Keratinocyte (primary cell): ENCODE measurements around the gene RHOB. TPM values are rescaled to one million over a fixed set of nuclear protein-coding genes. Genes with fewer than 3 reads are reported as not detected.
A peak's percentile ranks its signal among the peaks of the same experiment; 100 is the strongest.

Experiments
- DNase-seq: peaks from one replicate; pipeline ENCODE4 v3.0.0-alpha.2; 2011; ENCODE audit warnings: low read depth, missing footprints, low spot score
- FAIRE-seq: peaks from 2 replicates; lab custom pipeline; 2011; peaks lifted over from hg19 to GRCh38; lab: Jason Lieb, UNC
- H2AFZ ChIP-seq: 2 replicates; pipeline ENCODE4 v1.6.0; 2012; ENCODE audit warnings: low read length, control low read depth, inconsistent platforms; ENCODE audit not compliant: control insufficient read depth
- H3K27ac ChIP-seq: 2 replicates; pipeline ENCODE4 v1.5.1; 2011; ENCODE audit warnings: low read length; ENCODE audit not compliant: control insufficient read depth, insufficient read depth
- H3K27me3 ChIP-seq: 3 replicates; pipeline ENCODE4 v1.6.0; 2011; ENCODE audit warnings: low read length; ENCODE audit not compliant: control insufficient read depth, insufficient read depth; ENCODE audit errors: extremely low read depth
- H3K36me3 ChIP-seq, 2 experiments: 2 replicates in 1 of 2; 3 replicates in 1 of 2; pipeline ENCODE4 v1.5.1; 2011; ENCODE audit warnings: low read length in 2 of 2, mild to moderate bottlenecking in 1 of 2; ENCODE audit not compliant: control insufficient read depth in 2 of 2, insufficient read depth in 2 of 2; ENCODE audit errors: extremely low read depth in 1 of 2
- H3K4me1 ChIP-seq: 3 replicates; pipeline ENCODE4 v1.5.1; 2011; ENCODE audit warnings: low read length; ENCODE audit not compliant: control insufficient read depth, insufficient read depth; ENCODE audit errors: extremely low read depth
- H3K4me2 ChIP-seq: 3 replicates; pipeline ENCODE4 v1.6.0; 2011; ENCODE audit warnings: low read depth, low read length; ENCODE audit not compliant: control insufficient read depth, insufficient read depth; ENCODE audit errors: extremely low read depth
- H3K4me3 ChIP-seq, 3 experiments: fragments of 200-600 bp in 1 of 3; sonication (generic) in 1 of 3; 2 replicates in 2 of 3; 3 replicates in 1 of 3; pipeline ENCODE4 v1.5.1; 2011 to 2016; ENCODE audit warnings: low read length in 3 of 3, mild to moderate bottlenecking in 3 of 3, control low read depth in 2 of 3, inconsistent platforms in 1 of 3, low read depth in 1 of 3, mixed read lengths in 1 of 3, mixed run types in 1 of 3, moderate library complexity in 1 of 3; ENCODE audit not compliant: control insufficient read depth in 2 of 3, insufficient read depth in 2 of 3; ENCODE audit errors: extremely low read depth in 1 of 3
- H3K79me2 ChIP-seq: 2 replicates; pipeline ENCODE4 v1.6.0; 2012; ENCODE audit warnings: low read length; ENCODE audit not compliant: control insufficient read depth, insufficient read depth
- H3K9ac ChIP-seq: 3 replicates; pipeline ENCODE4 v1.6.0; 2011; ENCODE audit warnings: low read length; ENCODE audit not compliant: control insufficient read depth, insufficient read depth; ENCODE audit errors: extremely low read depth
- H3K9me1 ChIP-seq: 3 replicates; pipeline ENCODE4 v1.6.0; 2011; ENCODE audit warnings: low read length; ENCODE audit not compliant: control insufficient read depth, insufficient read depth; ENCODE audit errors: extremely low read depth
- H3K9me3 ChIP-seq: 2 replicates; pipeline ENCODE4 v1.5.1; 2012; ENCODE audit warnings: low read depth, low read length; ENCODE audit not compliant: control insufficient read depth
- H4K20me1 ChIP-seq: 3 replicates; pipeline ENCODE4 v1.6.0; 2011; ENCODE audit warnings: low read length; ENCODE audit not compliant: control insufficient read depth, insufficient read depth; ENCODE audit errors: extremely low read depth
- EZH2 ChIP-seq: IDR thresholded peaks from one replicate; pipeline ENCODE4 v1.6.1; 2012; ENCODE audit warnings: inconsistent platforms, mild to moderate bottlenecking, low read length, moderate library complexity
- dilution Hi-C: fragments of 300-500 bp; cut with MboI; formaldehyde crosslinking; loops from one replicate; pipeline ENCODE4 v1.7.0; 2020; ENCODE audit warnings: low sequenced_read_pairs; ENCODE audit not compliant: extremely low pct_ligation_motif_present
- polyA plus RNA-seq, 5 experiments: library from polyadenylated mRNA; depleted of rRNA in 3 of 5; stranded (reverse) in 3 of 5; stranded (forward) in 1 of 5; unstranded in 1 of 5; fragments of >200 nt; gene quantifications; 1 replicate in 1 of 5; 2 replicates in 3 of 5; 3 replicates in 1 of 5; pipeline versions ENCODE4 v1.2.1 to v1.2.3, GENCODE V29; 2011 to 2012; ENCODE audit warnings: missing spikeins in 2 of 5, low read depth in 1 of 5, low replicate concordance in 1 of 5
- TF ChIP-seq, protein P1 (sequence below), 3 experiments: IDR thresholded peaks in 1 of 3; conservative IDR thresholded peaks in 1 of 3; optimal IDR thresholded peaks in 1 of 3; 2 replicates in 2 of 3; 3 replicates in 1 of 3; pipeline versions ENCODE3 to v1.5.1; 2011; ENCODE audit warnings: low read length in 3 of 3, mild to moderate bottlenecking in 3 of 3, moderate library complexity in 2 of 3, control low read depth in 1 of 3, inconsistent platforms in 1 of 3; ENCODE audit not compliant: insufficient read depth in 2 of 3; ENCODE audit errors: extremely low read depth in 1 of 3

The RHOB gene
- polyA plus RNA-seq, 1 donor (not counting 4 experiments of a cell fraction or from before 2014, with no cell fraction given), result 23.6 TPM

DNA sequence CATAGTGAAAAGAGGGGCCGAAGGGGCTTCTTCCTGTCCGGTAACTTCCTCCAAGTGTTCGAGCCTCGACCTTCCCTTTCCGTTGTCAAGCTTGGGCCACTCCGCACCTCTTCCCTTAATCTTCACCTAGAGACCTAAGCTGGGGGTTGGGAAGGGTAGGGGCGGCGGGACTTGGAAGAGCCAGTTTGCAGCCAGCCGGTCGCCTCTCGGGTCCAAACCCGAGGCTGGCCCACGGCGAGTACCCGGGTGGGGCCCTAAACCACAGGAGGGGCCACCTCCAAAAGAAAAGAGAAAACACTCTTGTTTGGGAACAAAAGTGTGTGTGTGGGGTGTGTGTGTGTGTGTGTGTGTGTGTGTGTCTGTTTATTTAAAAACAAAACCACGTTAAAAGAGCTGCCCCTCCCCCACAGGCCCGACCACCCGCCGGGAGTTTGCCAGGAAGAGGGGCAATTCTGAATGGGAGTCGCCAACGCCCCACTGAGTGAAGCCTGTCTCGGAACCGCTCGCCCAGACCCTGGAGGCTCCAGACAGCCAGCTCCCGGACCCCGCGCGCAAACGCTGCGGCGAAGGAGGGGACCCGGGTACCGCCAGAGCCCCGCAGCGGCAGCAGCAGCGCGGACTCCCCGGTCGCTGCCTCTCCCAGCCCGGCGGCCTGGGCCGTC lies 488 bp upstream of the RHOB start:
- peaks cover 5% of the 10 kb centered on the region for H4K20me1 ChIP-seq
- peaks cover 18% of the 10 kb centered on the region for H3K79me2 ChIP-seq
- H3K4me1 ChIP-seq, result peaks cover 33% of the 10 kb centered on the region
- H3K9me3 ChIP-seq, result no peaks in the 10 kb centered on the region
- H3K27ac ChIP-seq, result no peak overlapping the region
- peak overlapping the region; percentile 80 for H3K9ac ChIP-seq
- H3K27me3 ChIP-seq, result no peaks in the 10 kb centered on the region
- TF ChIP-seq EZH2, result no peak
- TF ChIP-seq, protein P1, sequence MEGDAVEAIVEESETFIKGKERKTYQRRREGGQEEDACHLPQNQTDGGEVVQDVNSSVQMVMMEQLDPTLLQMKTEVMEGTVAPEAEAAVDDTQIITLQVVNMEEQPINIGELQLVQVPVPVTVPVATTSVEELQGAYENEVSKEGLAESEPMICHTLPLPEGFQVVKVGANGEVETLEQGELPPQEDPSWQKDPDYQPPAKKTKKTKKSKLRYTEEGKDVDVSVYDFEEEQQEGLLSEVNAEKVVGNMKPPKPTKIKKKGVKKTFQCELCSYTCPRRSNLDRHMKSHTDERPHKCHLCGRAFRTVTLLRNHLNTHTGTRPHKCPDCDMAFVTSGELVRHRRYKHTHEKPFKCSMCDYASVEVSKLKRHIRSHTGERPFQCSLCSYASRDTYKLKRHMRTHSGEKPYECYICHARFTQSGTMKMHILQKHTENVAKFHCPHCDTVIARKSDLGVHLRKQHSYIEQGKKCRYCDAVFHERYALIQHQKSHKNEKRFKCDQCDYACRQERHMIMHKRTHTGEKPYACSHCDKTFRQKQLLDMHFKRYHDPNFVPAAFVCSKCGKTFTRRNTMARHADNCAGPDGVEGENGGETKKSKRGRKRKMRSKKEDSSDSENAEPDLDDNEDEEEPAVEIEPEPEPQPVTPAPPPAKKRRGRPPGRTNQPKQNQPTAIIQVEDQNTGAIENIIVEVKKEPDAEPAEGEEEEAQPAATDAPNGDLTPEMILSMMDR (optimal IDR thresholded peaks at IDR 0.05 in 1 of 3, IDR thresholded peaks at IDR 0.05 in 1 of 3, conservative IDR thresholded peaks at IDR 0.05 in 1 of 3; ENCODE audit: extremely low read depth in 1 of 3, insufficient read depth in 2 of 3, low read length in 3 of 3), result no peak
- H3K36me3 ChIP-seq, result peaks cover 0 to 2% of the 10 kb centered on the region in 2 experiments
- peak overlapping the region; percentile 56 for H2AFZ ChIP-seq
- peak overlapping the region; percentile 90 for H3K4me2 ChIP-seq
- no peak for DNase-seq
- dilution Hi-C loops, result no loop called here
- H3K4me3 ChIP-seq, result peak overlapping the region; percentile 82 to 90 (median 85)
- no peaks in the 10 kb centered on the region for H3K9me1 ChIP-seq
- FAIRE-seq, result no peak

DNA sequence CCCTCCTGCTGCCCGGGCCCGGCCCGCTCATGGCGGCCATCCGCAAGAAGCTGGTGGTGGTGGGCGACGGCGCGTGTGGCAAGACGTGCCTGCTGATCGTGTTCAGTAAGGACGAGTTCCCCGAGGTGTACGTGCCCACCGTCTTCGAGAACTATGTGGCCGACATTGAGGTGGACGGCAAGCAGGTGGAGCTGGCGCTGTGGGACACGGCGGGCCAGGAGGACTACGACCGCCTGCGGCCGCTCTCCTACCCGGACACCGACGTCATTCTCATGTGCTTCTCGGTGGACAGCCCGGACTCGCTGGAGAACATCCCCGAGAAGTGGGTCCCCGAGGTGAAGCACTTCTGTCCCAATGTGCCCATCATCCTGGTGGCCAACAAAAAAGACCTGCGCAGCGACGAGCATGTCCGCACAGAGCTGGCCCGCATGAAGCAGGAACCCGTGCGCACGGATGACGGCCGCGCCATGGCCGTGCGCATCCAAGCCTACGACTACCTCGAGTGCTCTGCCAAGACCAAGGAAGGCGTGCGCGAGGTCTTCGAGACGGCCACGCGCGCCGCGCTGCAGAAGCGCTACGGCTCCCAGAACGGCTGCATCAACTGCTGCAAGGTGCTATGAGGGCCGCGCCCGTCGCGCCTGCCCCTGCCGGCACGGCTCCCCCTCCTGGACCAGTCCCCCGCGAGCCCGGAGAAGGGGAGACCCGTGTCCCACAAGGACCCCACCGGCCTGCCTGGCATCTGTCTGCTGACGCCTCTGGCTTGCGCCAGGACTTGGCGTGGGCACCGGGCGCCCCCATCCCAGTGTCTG lies 767 bp downstream of the RHOB start:
- peak overlapping the region; percentile 80 for H3K9ac ChIP-seq
- H4K20me1 ChIP-seq, result peaks cover 5% of the 10 kb centered on the region
- no peak for DNase-seq
- TF ChIP-seq EZH2, result no peak
- TF ChIP-seq, protein P1 (optimal IDR thresholded peaks at IDR 0.05 in 1 of 3, IDR thresholded peaks at IDR 0.05 in 1 of 3, conservative IDR thresholded peaks at IDR 0.05 in 1 of 3; ENCODE audit: extremely low read depth in 1 of 3, insufficient read depth in 2 of 3, low read length in 3 of 3), result peak in 2 of 3 experiments; percentile 11 to 42
- H3K27me3 ChIP-seq, result no peaks in the 10 kb centered on the region
- H3K36me3 ChIP-seq, result peaks cover 0 to 2% of the 10 kb centered on the region in 2 experiments
- peak overlapping the region; percentile 82 to 90 (median 85) for H3K4me3 ChIP-seq
- H3K79me2 ChIP-seq, result peaks cover 18% of the 10 kb centered on the region
- peak overlapping the region; percentile 90 for H3K4me2 ChIP-seq
- FAIRE-seq, result no peak
- dilution Hi-C loops, result no loop called here
- H3K4me1 ChIP-seq, result peaks cover 33% of the 10 kb centered on the region
- H3K9me1 ChIP-seq, result no peaks in the 10 kb centered on the region
- H2AFZ ChIP-seq, result peak overlapping the region; percentile 51
- H3K9me3 ChIP-seq, result no peaks in the 10 kb centered on the region
- H3K27ac ChIP-seq, result peak overlapping the region; percentile 53
